SK-N-SH (cell line): ENCODE results near the gene TM7SF2.
A peak's percentile ranks its signal among the peaks of the same experiment; 100 is the strongest.

Source experiments
- CTCF ChIP-seq: fragments of 200-600 bp; sonication (generic); IDR thresholded peaks from 2 replicates; pipeline ENCODE4 v1.6.1; 2017; ENCODE audit warnings: antibody characterized with exemption, mild to moderate bottlenecking, moderate library complexity
- EZH2phosphoT487 ChIP-seq: fragments of 200-600 bp; sonication (generic); IDR thresholded peaks from 2 replicates; pipeline ENCODE4 v1.6.1; 2017; ENCODE audit warnings: low read depth, mixed run types, mild to moderate bottlenecking, antibody characterized with exemption, moderate library complexity, borderline replicate concordance
- GABPA ChIP-seq: IDR thresholded peaks from 2 replicates; pipeline ENCODE4 v1.4.0; 2012; ENCODE audit warnings: low read depth, mild to moderate bottlenecking
- JUND ChIP-seq: IDR thresholded peaks from 2 replicates; pipeline ENCODE4 v1.4.0; 2012
- MXI1 ChIP-seq: IDR thresholded peaks from 2 replicates; pipeline ENCODE4 v1.6.1; 2012; ENCODE audit warnings: mild to moderate bottlenecking, low read depth, low read length, improper control_type of control experiment
- NRF1 ChIP-seq: IDR thresholded peaks from 2 replicates; pipeline ENCODE4 v1.6.1; 2012; ENCODE audit warnings: low read depth, mild to moderate bottlenecking, low read length
- RAD21 ChIP-seq: IDR thresholded peaks from 2 replicates; pipeline ENCODE4 v1.6.1; 2012; ENCODE audit warnings: mild to moderate bottlenecking, low read length
- REST ChIP-seq: IDR thresholded peaks from 2 replicates; pipeline ENCODE4 v1.6.1; 2012; ENCODE audit warnings: mild to moderate bottlenecking, low read depth, low read length, moderate library complexity
- RFX5 ChIP-seq: IDR thresholded peaks from 2 replicates; pipeline ENCODE4 v1.6.1; 2012; ENCODE audit warnings: mild to moderate bottlenecking, improper control_type of control experiment, low read length
- RXRA ChIP-seq: IDR thresholded peaks from 2 replicates; pipeline ENCODE4 v1.4.0; 2012; ENCODE audit warnings: low read depth, mild to moderate bottlenecking, borderline replicate concordance
- USF1 ChIP-seq: IDR thresholded peaks from 2 replicates; pipeline ENCODE4 v1.4.0; 2012; ENCODE audit warnings: low read depth, borderline replicate concordance

GRCh38 chr11:65126624-65127274, 15.1 kb downstream of the TM7SF2 start:
- no peak for TF ChIP-seq EZH2phosphoT487
- no peak for TF ChIP-seq CTCF
- TF ChIP-seq RXRA: no peak
- TF ChIP-seq JUND: 0 out of 2 replicates have a peak, but pooled peaks have one; percentile 5
- TF ChIP-seq GABPA: no peak
- TF ChIP-seq REST: no peak
- TF ChIP-seq USF1: no peak
- no peak for TF ChIP-seq MXI1
- no peak for TF ChIP-seq NRF1
- TF ChIP-seq RAD21: no peak
- TF ChIP-seq RFX5: no peak
